Cardiac muscle cell (in vitro differentiated cells and primary cell): ENCODE results near the gene ALB. TPM values are rescaled to one million over a fixed set of nuclear protein-coding genes. Genes with fewer than 3 reads are reported as not detected.

ENCODE experiments used
- DNase-seq, 2 donors: peaks; one replicate each; pipeline versions ENCODE4 v3.0.0 to v3.0.0-alpha.2; 2010 to 2017; ENCODE audit warnings: low read depth in 1 of 2, low spot score in 1 of 2
- H3K27ac ChIP-seq: fragments of 200-600 bp; sonication (generic); 2 replicates; pipeline ENCODE4 v1.5.1; 2016
- H3K27me3 ChIP-seq: fragments of 200-600 bp; sonication (generic); 2 replicates; pipeline ENCODE4 v1.6.0; 2016; ENCODE audit warnings: control low read depth
- H3K36me3 ChIP-seq: fragments of 200-600 bp; sonication (generic); 2 replicates; pipeline ENCODE4 v1.5.1; 2016; ENCODE audit warnings: control low read depth
- H3K4me1 ChIP-seq: fragments of 200-600 bp; sonication (generic); 2 replicates; pipeline ENCODE4 v1.8.1; 2017; ENCODE audit warnings: low read depth, mild to moderate bottlenecking, mixed run types
- H3K4me3 ChIP-seq: fragments of 200-600 bp; sonication (generic); 2 replicates; pipeline ENCODE4 v1.5.1; 2016; ENCODE audit warnings: mild to moderate bottlenecking
- H3K9me3 ChIP-seq: fragments of 200-600 bp; sonication (generic); 2 replicates; pipeline ENCODE4 v1.5.1; 2017; ENCODE audit warnings: low read depth, mild to moderate bottlenecking, control low read depth
- polyA plus RNA-seq: library from polyadenylated mRNA; unstranded; fragments of >200 nt; fragmentation: Nextera tagmentation; extraction: Ambion mirVana; gene quantifications from 2 replicates; pipeline ENCODE4 v1.2.1, GENCODE V29; 2016
- total RNA-seq: library from RNA; depleted of rRNA; stranded (reverse); fragments of >200 nt; gene quantifications from 2 replicates; pipeline ENCODE4 v1.2.3, GENCODE V29; 2016
- TF ChIP-seq, protein P1 (sequence below): IDR thresholded peaks from 2 replicates; pipeline ENCODE4 v1.5.1; 2012; ENCODE audit warnings: low read depth, mild to moderate bottlenecking, low read length

Gene ALB
- total and polyA plus RNA-seq, 2 experiments from 2014 or later = 1.5 to 5.4 TPM

DNA sequence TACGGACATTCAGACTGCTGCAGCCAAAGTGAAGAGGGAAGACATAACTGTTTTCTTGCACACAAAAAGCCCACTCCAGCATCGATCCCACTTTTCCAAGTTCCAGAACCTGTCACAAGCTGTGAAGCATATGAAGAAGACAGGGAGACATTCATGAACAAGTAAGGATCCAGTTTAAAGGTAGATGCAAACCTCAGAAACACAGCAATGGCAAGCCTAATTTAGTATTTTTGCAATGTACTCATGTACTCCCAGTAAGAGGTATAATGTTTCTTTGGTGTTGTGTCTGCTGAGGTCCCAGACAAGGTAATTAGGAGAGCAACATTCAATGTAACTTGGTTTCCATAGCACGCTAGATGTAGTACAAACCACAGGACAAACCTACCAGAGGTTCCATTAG is 36.6 kb downstream of the ALB start:
- no peaks in the 10 kb centered on the region for H3K27me3 ChIP-seq
- TF ChIP-seq, protein P1, sequence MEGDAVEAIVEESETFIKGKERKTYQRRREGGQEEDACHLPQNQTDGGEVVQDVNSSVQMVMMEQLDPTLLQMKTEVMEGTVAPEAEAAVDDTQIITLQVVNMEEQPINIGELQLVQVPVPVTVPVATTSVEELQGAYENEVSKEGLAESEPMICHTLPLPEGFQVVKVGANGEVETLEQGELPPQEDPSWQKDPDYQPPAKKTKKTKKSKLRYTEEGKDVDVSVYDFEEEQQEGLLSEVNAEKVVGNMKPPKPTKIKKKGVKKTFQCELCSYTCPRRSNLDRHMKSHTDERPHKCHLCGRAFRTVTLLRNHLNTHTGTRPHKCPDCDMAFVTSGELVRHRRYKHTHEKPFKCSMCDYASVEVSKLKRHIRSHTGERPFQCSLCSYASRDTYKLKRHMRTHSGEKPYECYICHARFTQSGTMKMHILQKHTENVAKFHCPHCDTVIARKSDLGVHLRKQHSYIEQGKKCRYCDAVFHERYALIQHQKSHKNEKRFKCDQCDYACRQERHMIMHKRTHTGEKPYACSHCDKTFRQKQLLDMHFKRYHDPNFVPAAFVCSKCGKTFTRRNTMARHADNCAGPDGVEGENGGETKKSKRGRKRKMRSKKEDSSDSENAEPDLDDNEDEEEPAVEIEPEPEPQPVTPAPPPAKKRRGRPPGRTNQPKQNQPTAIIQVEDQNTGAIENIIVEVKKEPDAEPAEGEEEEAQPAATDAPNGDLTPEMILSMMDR = no peak
- H3K4me1 ChIP-seq = no peaks in the 10 kb centered on the region
- DNase-seq = no peak
- no peaks in the 10 kb centered on the region for H3K36me3 ChIP-seq
- no peak overlapping the region for H3K4me3 ChIP-seq
- no peak overlapping the region for H3K27ac ChIP-seq
- H3K9me3 ChIP-seq = no peaks in the 10 kb centered on the region

DNA sequence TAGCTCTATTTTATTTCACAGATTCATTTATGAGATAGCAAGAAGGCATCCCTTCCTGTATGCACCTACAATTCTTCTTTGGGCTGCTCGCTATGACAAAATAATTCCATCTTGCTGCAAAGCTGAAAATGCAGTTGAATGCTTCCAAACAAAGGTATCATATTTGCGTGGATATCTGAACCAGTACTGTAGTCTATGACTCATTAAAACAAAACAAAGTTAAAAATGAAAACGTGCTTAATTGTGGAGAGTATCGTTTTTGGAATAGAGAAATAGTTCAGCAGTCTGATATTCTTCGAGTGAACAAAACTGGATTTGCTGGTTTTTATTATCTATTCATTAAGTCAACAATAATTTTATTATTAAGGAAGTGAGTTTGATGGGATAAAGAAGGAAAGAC is 38.2 kb downstream of the ALB start:
- no peaks in the 10 kb centered on the region for H3K4me1 ChIP-seq
- H3K4me3 ChIP-seq = no peak overlapping the region
- no peak overlapping the region for H3K27ac ChIP-seq
- TF ChIP-seq, protein P1 = no peak
- no peaks in the 10 kb centered on the region for H3K36me3 ChIP-seq
- H3K27me3 ChIP-seq = no peaks in the 10 kb centered on the region
- no peak for DNase-seq
- H3K9me3 ChIP-seq = no peaks in the 10 kb centered on the region

DNA sequence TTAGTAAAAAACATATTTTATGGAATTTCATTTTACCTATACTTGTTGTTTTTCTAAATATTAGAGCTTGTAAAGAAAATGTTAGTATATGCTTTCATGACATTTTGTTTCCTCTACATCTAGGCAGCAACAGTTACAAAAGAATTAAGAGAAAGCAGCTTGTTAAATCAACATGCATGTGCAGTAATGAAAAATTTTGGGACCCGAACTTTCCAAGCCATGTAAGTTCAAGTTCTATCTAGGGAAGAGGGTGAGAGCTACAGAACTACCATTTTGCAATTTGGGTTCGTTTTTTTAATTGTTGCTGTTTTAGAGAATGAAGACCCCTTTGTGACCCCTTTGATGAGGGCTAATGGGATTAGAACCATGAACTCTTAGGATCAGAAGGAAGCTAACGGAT is 39.1 kb downstream of the ALB start:
- H3K4me1 ChIP-seq = no peaks in the 10 kb centered on the region
- TF ChIP-seq, protein P1 = no peak
- H3K27me3 ChIP-seq = no peaks in the 10 kb centered on the region
- no peaks in the 10 kb centered on the region for H3K36me3 ChIP-seq
- H3K4me3 ChIP-seq = no peak overlapping the region
- no peak overlapping the region for H3K27ac ChIP-seq
- no peak for DNase-seq
- no peaks in the 10 kb centered on the region for H3K9me3 ChIP-seq

DNA sequence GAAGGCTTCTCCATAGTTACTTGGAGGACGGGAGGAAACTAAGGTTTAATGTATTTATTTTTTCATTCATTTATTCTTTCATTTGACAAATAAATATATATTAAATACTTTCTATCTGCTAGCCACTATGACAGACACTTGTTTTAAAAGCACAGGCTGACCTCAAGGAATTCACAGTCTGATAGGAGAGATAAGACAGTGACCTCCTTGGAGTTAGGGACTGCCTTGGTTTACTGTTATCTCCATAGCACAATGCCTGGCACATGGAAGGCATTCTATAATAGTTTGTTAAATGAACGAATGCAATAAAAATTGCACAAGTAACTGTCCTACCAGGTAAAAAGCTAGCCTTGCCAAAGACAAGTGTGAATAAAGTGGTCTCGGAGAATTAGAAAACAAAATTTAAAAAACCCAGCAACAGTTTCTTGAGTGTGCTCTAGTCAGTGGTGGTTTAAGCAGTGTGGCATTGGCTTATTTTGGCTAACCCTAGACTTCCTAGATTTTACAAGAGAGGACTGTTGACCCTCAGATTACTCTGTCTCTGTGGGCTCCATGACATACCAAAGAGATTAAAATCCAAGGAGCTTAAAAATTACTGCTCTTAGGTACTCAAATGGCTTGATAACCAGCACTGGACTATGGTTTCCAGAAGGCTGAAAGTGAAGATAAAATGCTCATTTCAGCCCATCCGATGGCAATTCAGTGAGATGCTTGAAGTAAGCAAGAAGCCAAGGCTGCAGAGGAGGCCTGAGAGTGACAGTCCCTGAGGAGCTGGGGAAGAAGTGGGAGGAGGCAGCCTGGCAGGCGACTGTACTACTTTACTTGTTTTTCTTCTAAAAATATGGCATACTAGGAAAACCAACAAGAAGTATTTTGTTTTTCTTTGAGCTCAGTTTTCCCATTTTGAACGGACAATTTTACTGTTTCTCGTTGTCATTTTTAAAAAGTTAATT is 41.6 kb downstream of the ALB start:
- no peaks in the 10 kb centered on the region for H3K9me3 ChIP-seq
- no peaks in the 10 kb centered on the region for H3K36me3 ChIP-seq
- no peaks in the 10 kb centered on the region for H3K4me1 ChIP-seq
- no peak overlapping the region for H3K27ac ChIP-seq
- peak in 1 of 2 donors; percentile 6 for DNase-seq
- H3K4me3 ChIP-seq = no peak overlapping the region
- TF ChIP-seq, protein P1 = no peak
- H3K27me3 ChIP-seq = no peaks in the 10 kb centered on the region

DNA sequence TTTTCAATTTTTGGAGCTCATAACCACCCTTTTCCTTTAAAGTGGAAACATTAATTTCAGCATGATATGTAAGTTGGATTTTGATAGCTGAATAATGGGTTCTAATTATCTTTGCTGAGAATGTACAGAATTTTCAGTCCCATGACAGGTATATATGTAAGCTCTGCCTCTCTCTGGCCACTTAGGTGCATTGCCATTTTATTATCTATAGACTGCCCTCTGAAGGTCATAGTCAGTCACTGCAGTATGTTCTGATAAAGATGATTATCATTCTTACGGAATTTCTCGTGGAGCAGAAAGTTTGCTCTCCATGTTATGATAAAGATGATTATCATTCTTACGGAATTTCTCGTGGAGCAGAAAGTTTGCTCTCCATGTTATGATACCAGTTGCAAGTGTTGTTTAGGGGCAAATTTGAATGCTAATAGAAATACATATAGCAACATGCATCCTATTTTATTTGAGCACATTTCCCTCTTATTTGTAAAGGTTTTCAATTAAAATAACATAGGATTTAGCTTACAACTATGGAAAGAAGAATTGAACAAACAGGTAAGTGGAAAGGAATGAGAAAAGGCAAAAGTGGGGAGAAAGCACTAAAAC is 42.4 kb downstream of the ALB start:
- no peak overlapping the region for H3K4me3 ChIP-seq
- TF ChIP-seq, protein P1 = peak; percentile 78

More for the DNA sequence above, 42.4 kb downstream of the ALB start:
- Histone ChIP-seq H3K9me3 (no peaks in the 10 kb centered on the region), H3K4me1 (no peaks in the 10 kb centered on the region), H3K27me3 (no peaks in the 10 kb centered on the region), H3K27ac (no peak overlapping the region), H3K36me3 (no peaks in the 10 kb centered on the region)
- DNase-seq = peak; percentile 63 to 65
